Smooth muscle cell (in vitro differentiated cells): Measurements from ENCODE around the gene DNAJB13. TPM values are rescaled to one million over a fixed set of nuclear protein-coding genes. Genes with fewer than 3 reads are reported as not detected.

ENCODE experiments used
- DNase-seq: peaks from one replicate; lab custom pipeline; 2025; ENCODE audit not compliant: unreplicated experiment; lab: John Stamatoyannopoulos, UW
- H2AFZ ChIP-seq: fragments of 200-600 bp; sonication (generic); 2 replicates; pipeline ENCODE4 v1.6.0; 2016; ENCODE audit warnings: antibody characterized with exemption, low read depth, mild to moderate bottlenecking
- H3F3A ChIP-seq: fragments of 200-600 bp; sonication (generic); 2 replicates; pipeline ENCODE4 v1.6.0; 2017; ENCODE audit warnings: antibody characterized with exemption, low read depth
- H3K27ac ChIP-seq: fragments of 200-600 bp; sonication (generic); 2 replicates; pipeline ENCODE4 v1.5.1; 2016; ENCODE audit warnings: low read depth, mild to moderate bottlenecking
- H3K27me3 ChIP-seq: fragments of 200-600 bp; sonication (generic); 2 replicates; pipeline ENCODE4 v1.6.1; 2016; ENCODE audit warnings: low read depth, mild to moderate bottlenecking
- H3K36me3 ChIP-seq: fragments of 200-600 bp; sonication (generic); 2 replicates; pipeline ENCODE4 v1.5.1; 2016; ENCODE audit warnings: low read depth
- H3K4me1 ChIP-seq: fragments of 200-600 bp; sonication (generic); 2 replicates; pipeline ENCODE4 v1.5.1; 2016; ENCODE audit warnings: low read depth
- H3K4me2 ChIP-seq: fragments of 200-600 bp; sonication (generic); 2 replicates; pipeline ENCODE4 v1.6.0; 2016; ENCODE audit warnings: mild to moderate bottlenecking
- H3K4me3 ChIP-seq: fragments of 200-600 bp; sonication (generic); 2 replicates; pipeline ENCODE4 v1.5.1; 2016; ENCODE audit warnings: mild to moderate bottlenecking
- H3K79me2 ChIP-seq: fragments of 200-600 bp; sonication (generic); 2 replicates; pipeline ENCODE4 v1.6.0; 2016; ENCODE audit warnings: low read depth, mild to moderate bottlenecking
- H3K9ac ChIP-seq: fragments of 200-600 bp; sonication (generic); 2 replicates; pipeline ENCODE4 v1.6.0; 2016; ENCODE audit warnings: low read depth
- H3K9me3 ChIP-seq: fragments of 200-600 bp; sonication (generic); replicated peaks from 2 replicates; pipeline ENCODE4 v1.5.1; 2016; ENCODE audit warnings: low read depth
- H4K20me1 ChIP-seq: fragments of 200-600 bp; sonication (generic); 2 replicates; pipeline ENCODE4 v1.6.0; 2016; ENCODE audit warnings: low read depth
- WGBS: methylation state at CpG from one replicate; pipeline ENCODE4 v1.1.7; 2016; ENCODE audit warnings: low lambda C conversion rate; 5-methylcytosine and 5-hydroxymethylcytosine counted together
- polyA plus RNA-seq: library from polyadenylated mRNA; unstranded; fragments of >200 nt; fragmentation: Nextera tagmentation; extraction: Ambion mirVana; gene quantifications from 2 replicates; pipeline ENCODE4 v1.2.1, GENCODE V29; 2016
- total RNA-seq: library from RNA; depleted of rRNA; stranded (reverse); fragments of >200 nt; gene quantifications from 2 replicates; pipeline ENCODE4 v1.2.3, GENCODE V29; 2014
- TF ChIP-seq, protein P1 (sequence below): fragments of 200-600 bp; sonication (generic); IDR thresholded peaks from 2 replicates; pipeline ENCODE4 v1.5.1; 2017; ENCODE audit warnings: borderline replicate concordance, mild to moderate bottlenecking, antibody characterized with exemption; ENCODE audit not compliant: insufficient read depth, poor library complexity, severe bottlenecking

DNAJB13 gene
- total and polyA plus RNA-seq, 2 experiments from 2014 or later, result not detected

GRCh38 chr11:73976451-73977151 lies 25.8 kb downstream of the DNAJB13 start:
- WGBS, result 96% methylated on average over 14 of the region's 14 CpGs

DNA sequence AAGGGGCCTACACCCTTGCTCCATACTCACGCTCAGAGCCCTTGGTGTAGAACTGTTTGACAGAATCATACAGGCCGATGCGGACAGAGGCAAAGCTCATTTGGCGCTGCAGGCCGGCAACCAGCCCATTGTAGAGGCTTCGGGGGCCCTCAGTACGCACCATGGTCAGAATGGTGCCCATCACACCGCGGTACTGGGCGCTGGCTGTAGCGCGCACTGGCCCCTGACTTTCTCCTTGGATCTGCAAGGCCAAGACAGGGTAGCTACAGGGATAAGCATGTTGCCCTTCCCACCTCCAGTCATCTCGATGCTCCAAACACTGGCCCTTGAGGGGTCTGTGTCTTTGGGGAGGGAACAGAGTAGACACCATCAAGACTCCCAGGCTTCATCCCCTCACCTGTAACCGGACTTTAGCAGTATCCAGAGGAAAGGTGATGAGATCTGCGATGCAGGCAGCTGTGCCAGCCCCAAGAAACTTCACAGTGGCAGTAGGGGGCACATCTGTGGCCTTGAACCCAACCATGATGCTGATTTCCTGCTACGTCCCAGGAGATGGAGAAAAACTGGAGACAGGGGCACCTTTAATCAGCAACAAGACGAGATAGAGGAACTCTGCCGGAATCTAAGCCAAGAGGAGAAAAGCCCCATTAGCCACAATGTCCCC lies 27.2 kb downstream of the DNAJB13 start:
- Histone ChIP-seq H3K27me3 (no peaks in the 10 kb centered on the region), H3K27ac (no peak overlapping the region), H3K9me3 (no peaks in the 10 kb centered on the region), H3K4me2 (no peak overlapping the region), H3K4me3 (no peak overlapping the region), H3F3A (no peaks in the 10 kb centered on the region), H4K20me1 (no peaks in the 10 kb centered on the region), H3K4me1 (no peaks in the 10 kb centered on the region), H3K36me3 (no peaks in the 10 kb centered on the region), H3K79me2 (no peaks in the 10 kb centered on the region), H3K9ac (no peak overlapping the region), H2AFZ (no peak overlapping the region)
- TF ChIP-seq, protein P1, sequence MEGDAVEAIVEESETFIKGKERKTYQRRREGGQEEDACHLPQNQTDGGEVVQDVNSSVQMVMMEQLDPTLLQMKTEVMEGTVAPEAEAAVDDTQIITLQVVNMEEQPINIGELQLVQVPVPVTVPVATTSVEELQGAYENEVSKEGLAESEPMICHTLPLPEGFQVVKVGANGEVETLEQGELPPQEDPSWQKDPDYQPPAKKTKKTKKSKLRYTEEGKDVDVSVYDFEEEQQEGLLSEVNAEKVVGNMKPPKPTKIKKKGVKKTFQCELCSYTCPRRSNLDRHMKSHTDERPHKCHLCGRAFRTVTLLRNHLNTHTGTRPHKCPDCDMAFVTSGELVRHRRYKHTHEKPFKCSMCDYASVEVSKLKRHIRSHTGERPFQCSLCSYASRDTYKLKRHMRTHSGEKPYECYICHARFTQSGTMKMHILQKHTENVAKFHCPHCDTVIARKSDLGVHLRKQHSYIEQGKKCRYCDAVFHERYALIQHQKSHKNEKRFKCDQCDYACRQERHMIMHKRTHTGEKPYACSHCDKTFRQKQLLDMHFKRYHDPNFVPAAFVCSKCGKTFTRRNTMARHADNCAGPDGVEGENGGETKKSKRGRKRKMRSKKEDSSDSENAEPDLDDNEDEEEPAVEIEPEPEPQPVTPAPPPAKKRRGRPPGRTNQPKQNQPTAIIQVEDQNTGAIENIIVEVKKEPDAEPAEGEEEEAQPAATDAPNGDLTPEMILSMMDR, result no peak
- DNase-seq, result no peak
- WGBS, result 94% methylated on average over 18 of the region's 18 CpGs

More at GRCh38 chr11:73976451-73977151, 25.8 kb downstream of the DNAJB13 start:
- H3K79me2 ChIP-seq, result no peaks in the 10 kb centered on the region
- H3K9ac ChIP-seq, result no peak overlapping the region
- no peaks in the 10 kb centered on the region for H3K4me1 ChIP-seq
- no peaks in the 10 kb centered on the region for H3K9me3 ChIP-seq
- H4K20me1 ChIP-seq, result no peaks in the 10 kb centered on the region
- no peaks in the 10 kb centered on the region for H3F3A ChIP-seq
- H3K4me2 ChIP-seq, result no peak overlapping the region
- no peaks in the 10 kb centered on the region for H3K36me3 ChIP-seq
- DNase-seq, result no peak
- TF ChIP-seq, protein P1, result no peak
- H3K27ac ChIP-seq, result no peak overlapping the region
- H2AFZ ChIP-seq, result no peak overlapping the region
- no peak overlapping the region for H3K4me3 ChIP-seq
- H3K27me3 ChIP-seq, result no peaks in the 10 kb centered on the region

DNA sequence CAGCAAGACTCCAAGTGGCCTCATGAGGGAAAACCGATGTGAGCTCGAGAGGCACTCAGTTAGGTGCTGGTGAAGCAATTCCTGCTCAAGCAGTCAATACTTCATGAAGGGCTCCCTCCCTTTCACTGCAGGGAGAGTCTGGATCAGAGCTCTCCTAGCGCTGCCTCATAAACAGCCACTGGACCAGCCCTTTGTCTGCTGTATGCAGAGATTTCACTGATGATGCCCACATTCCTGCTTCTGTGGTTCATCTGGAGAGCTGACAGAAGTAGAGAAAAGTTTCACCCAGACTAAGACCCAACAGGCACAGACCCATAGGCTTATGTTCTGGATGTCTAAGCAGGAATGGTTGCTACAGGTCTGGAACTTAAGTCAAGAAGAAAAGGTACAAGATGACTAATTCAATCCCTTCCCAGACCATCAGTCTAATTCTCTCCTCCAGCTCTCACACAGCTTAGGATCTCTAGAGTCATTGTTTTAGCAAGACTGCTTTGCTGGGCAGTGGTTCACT lies 27.8 kb downstream of the DNAJB13 start:
- Histone ChIP-seq H3K4me1 (no peaks in the 10 kb centered on the region), H2AFZ (no peak overlapping the region), H4K20me1 (no peaks in the 10 kb centered on the region), H3K79me2 (no peaks in the 10 kb centered on the region), H3K4me2 (no peak overlapping the region), H3K9ac (no peak overlapping the region), H3K9me3 (no peaks in the 10 kb centered on the region), H3F3A (no peaks in the 10 kb centered on the region), H3K27ac (no peak overlapping the region), H3K4me3 (no peak overlapping the region), H3K27me3 (no peaks in the 10 kb centered on the region), H3K36me3 (no peaks in the 10 kb centered on the region)
- TF ChIP-seq, protein P1, result no peak
- DNase-seq, result no peak
- 89% methylated on average over 3 of the region's 3 CpGs for WGBS
